Measurements from ENCODE around the gene ZNF516. TPM values are rescaled to one million over a fixed set of nuclear protein-coding genes. Genes with fewer than 3 reads are reported as not detected.

Gene ZNF516
- total RNA-seq, 1 experiment from 2014 or later, result 25.5 TPM

- H3K27me3 ChIP-seq (replicated peaks; ENCODE audit: control insufficient read depth, insufficient read depth, low read length), result no peaks in the 10 kb centered on the region
- Mint-ChIP-seq H3K27ac (ENCODE audit: unreplicated experiment) (no peak overlapping the region), H3K4me3 (ENCODE audit: unreplicated experiment) (no peak overlapping the region), H3K4me1 (ENCODE audit: low read depth, unreplicated experiment) (no peaks in the 10 kb centered on the region), H3K36me3 (ENCODE audit: insufficient read depth, unreplicated experiment) (peaks cover 21% of the 10 kb centered on the region), H3K9me3 (ENCODE audit: unreplicated experiment) (no peaks in the 10 kb centered on the region), H3K27me3 (ENCODE audit: insufficient read depth, unreplicated experiment) (no peaks in the 10 kb centered on the region)
- CTCF ChIA-PET, result no interaction called here
- no peaks in the 10 kb centered on the region for H3K36me3 ChIP-seq (ENCODE audit: control insufficient read depth, insufficient read depth, low read length)
- POLR2A ChIA-PET, result no interaction called here
- DNase-seq, result no peak
- BruUV-seq (replicated peaks), result no TSS peak
- no peak overlapping the region for H3K4me3 ChIP-seq (ENCODE audit: low read depth, low read length)
- no peaks in the 10 kb centered on the region for H3K4me1 ChIP-seq
- intact Hi-C loops (cut with micrococcal nuclease; ENCODE audit: unreplicated experiment), result no loop called here
- H3K9me3 ChIP-seq, result no peaks in the 10 kb centered on the region
- TF ChIP-seq CTCF (IDR thresholded peaks at IDR 0.05; ENCODE audit: insufficient read depth in 1 of 2, low read depth in 1 of 2, low read length in 1 of 2, severe bottlenecking in 1 of 2, unreplicated experiment in 1 of 2), result no peak
Observed at GRCh38 chr18:76388891-76389423, 106.1 kb downstream of the ZNF516 start.

GRCh38 chr18:76388261-76388660, 106.8 kb downstream of the ZNF516 start:
- Mint-ChIP-seq H3K4me3 (ENCODE audit: unreplicated experiment) (no peak overlapping the region), H3K4me1 (ENCODE audit: low read depth, unreplicated experiment) (no peaks in the 10 kb centered on the region), H3K36me3 (ENCODE audit: insufficient read depth, unreplicated experiment) (peaks cover 21% of the 10 kb centered on the region), H3K27ac (ENCODE audit: unreplicated experiment) (no peak overlapping the region), H3K9me3 (ENCODE audit: unreplicated experiment) (no peaks in the 10 kb centered on the region), H3K27me3 (ENCODE audit: insufficient read depth, unreplicated experiment) (no peaks in the 10 kb centered on the region)
- Histone ChIP-seq H3K27me3 (replicated peaks; ENCODE audit: control insufficient read depth, insufficient read depth, low read length) (no peaks in the 10 kb centered on the region), H3K36me3 (ENCODE audit: control insufficient read depth, insufficient read depth, low read length) (no peaks in the 10 kb centered on the region), H3K4me3 (ENCODE audit: low read depth, low read length) (no peak overlapping the region), H3K9me3 (no peaks in the 10 kb centered on the region), H3K4me1 (no peaks in the 10 kb centered on the region)
- no TSS peak for BruUV-seq (replicated peaks)
- ChIA-PET CTCF (no interaction called here), POLR2A (no interaction called here)
- intact Hi-C loops (cut with micrococcal nuclease; ENCODE audit: unreplicated experiment), result no loop called here
- DNase-seq, result no peak
- TF ChIP-seq CTCF (IDR thresholded peaks at IDR 0.05; ENCODE audit: insufficient read depth in 1 of 2, low read depth in 1 of 2, low read length in 1 of 2, severe bottlenecking in 1 of 2, unreplicated experiment in 1 of 2), result no peak

- no peak for DNase-seq
- BruUV-seq (replicated peaks), result no TSS peak
- Histone ChIP-seq H3K36me3 (ENCODE audit: control insufficient read depth, insufficient read depth, low read length) (no peaks in the 10 kb centered on the region), H3K9me3 (no peaks in the 10 kb centered on the region), H3K4me3 (ENCODE audit: low read depth, low read length) (no peak overlapping the region), H3K27me3 (replicated peaks; ENCODE audit: control insufficient read depth, insufficient read depth, low read length) (no peaks in the 10 kb centered on the region), H3K4me1 (no peaks in the 10 kb centered on the region)
- Mint-ChIP-seq H3K27me3 (ENCODE audit: insufficient read depth, unreplicated experiment) (no peaks in the 10 kb centered on the region), H3K4me3 (ENCODE audit: unreplicated experiment) (no peak overlapping the region), H3K4me1 (ENCODE audit: low read depth, unreplicated experiment) (no peaks in the 10 kb centered on the region), H3K36me3 (ENCODE audit: insufficient read depth, unreplicated experiment) (peaks cover 21% of the 10 kb centered on the region), H3K27ac (ENCODE audit: unreplicated experiment) (no peak overlapping the region), H3K9me3 (ENCODE audit: unreplicated experiment) (no peaks in the 10 kb centered on the region)
- ChIA-PET CTCF (interaction anchor here (0.5 kb wide), 1 partner anchor 14 kb away, joined by 4 read pairs; no protein-coding TSS in a partner anchor), POLR2A (no interaction called here)
- intact Hi-C loops (cut with micrococcal nuclease; ENCODE audit: unreplicated experiment), result no loop called here
- TF ChIP-seq CTCF (IDR thresholded peaks at IDR 0.05; ENCODE audit: insufficient read depth in 1 of 2, low read depth in 1 of 2, low read length in 1 of 2, severe bottlenecking in 1 of 2, unreplicated experiment in 1 of 2), result no peak
Observed at GRCh38 chr18:76387608-76388007, 107.4 kb downstream of the ZNF516 start.

Data from Caco-2 (cell line).